BJ (cell line): Measurements from ENCODE around the gene SYNGR3. TPM values are rescaled to one million over a fixed set of nuclear protein-coding genes. Genes with fewer than 3 reads are reported as not detected.

ENCODE experiments used
- CTCF ChIA-PET: fragments of 350-600 bp; formaldehyde crosslinking; extraction: SDS; loops from one replicate; lab custom pipeline; 2021; ENCODE audit warnings: antibody characterized with exemption, inconsistent platforms; lab: Yijun Ruan, JAX
- POLR2A ChIA-PET: fragments of 300-600 bp; sonication (Branson Sonifier 250); formaldehyde crosslinking; extraction: SDS; loops from one replicate; lab custom pipeline; 2021; ENCODE audit warnings: antibody characterized with exemption; lab: Charles Lee
- DNase-seq: peaks from one replicate; pipeline ENCODE4 v3.0.0-alpha.2; 2011; ENCODE audit warnings: low read depth
- H3K27me3 ChIP-seq: 2 replicates; pipeline ENCODE4 v1.6.0; 2011; ENCODE audit warnings: low read length; ENCODE audit not compliant: control insufficient read depth, insufficient read depth
- H3K36me3 ChIP-seq: 2 replicates; pipeline ENCODE4 v1.5.1; 2011; ENCODE audit warnings: low read length; ENCODE audit not compliant: control insufficient read depth, insufficient read depth
- H3K4me3 ChIP-seq: 2 replicates; pipeline ENCODE4 v1.5.1; 2011; ENCODE audit warnings: low read depth, mild to moderate bottlenecking, control low read depth, low read length
- polyA plus RNA-seq: library from polyadenylated mRNA; depleted of rRNA; stranded (reverse); fragments of >200 nt; gene quantifications from 2 replicates; pipeline ENCODE4 v1.2.3, GENCODE V29; 2011; rRNA removed
- small RNA-seq: library from RNA; depleted of rRNA; stranded (forward); fragments of <200 nt; gene quantifications from one replicate; pipeline ENCODE3, GENCODE V24; 2012; ENCODE audit warnings: low replicate concordance, low read depth; ENCODE audit not compliant: insufficient read length
- TF ChIP-seq, protein P1 (sequence below): IDR thresholded peaks from 2 replicates; pipeline ENCODE4 v1.5.1; 2011; ENCODE audit warnings: low read depth, mild to moderate bottlenecking, control low read depth, inconsistent platforms, low read length, moderate library complexity; ENCODE audit not compliant: insufficient read depth

The SYNGR3 gene
- polyA plus RNA-seq, 1 experiment, result 3.3 TPM

DNA sequence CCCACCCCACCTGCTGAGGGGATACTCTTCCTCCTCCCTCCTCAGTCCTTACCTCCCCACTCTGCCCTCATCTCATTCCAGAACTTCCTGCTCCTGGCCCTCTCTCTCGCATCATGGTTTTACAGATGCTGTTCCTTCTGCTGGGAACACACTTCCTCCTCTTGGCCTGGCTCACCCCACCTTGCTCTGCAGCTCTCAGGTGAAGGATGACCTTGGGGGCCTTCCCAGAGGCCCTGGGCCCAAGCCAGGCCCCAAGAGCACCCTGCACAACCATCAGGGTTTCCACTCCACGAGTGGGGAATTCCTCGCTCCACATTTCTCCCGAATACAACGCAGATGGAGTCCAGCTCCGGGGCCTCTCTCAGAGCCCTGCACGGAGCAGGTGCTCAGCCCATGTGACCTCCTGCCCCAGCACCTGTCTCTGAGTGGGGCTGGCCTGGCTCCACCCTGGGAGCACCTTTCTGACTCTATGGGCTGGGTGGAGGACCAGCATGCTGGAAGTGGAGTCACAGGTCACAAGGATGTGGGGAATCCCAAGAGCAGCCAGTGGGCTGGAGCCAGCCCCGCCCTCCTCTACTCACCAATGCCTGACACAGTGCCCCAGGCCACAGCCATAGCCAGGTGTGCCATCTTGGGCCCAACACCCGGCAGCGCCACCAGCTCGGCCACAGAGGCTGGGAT, 53.4 kb downstream of the SYNGR3 start:
- peaks cover 8% of the 10 kb centered on the region for H3K36me3 ChIP-seq
- CTCF ChIA-PET, result no interaction called here
- POLR2A ChIA-PET, result no interaction called here
- no peaks in the 10 kb centered on the region for H3K27me3 ChIP-seq
- DNase-seq, result no peak
- no peak overlapping the region for H3K4me3 ChIP-seq
- TF ChIP-seq, protein P1, sequence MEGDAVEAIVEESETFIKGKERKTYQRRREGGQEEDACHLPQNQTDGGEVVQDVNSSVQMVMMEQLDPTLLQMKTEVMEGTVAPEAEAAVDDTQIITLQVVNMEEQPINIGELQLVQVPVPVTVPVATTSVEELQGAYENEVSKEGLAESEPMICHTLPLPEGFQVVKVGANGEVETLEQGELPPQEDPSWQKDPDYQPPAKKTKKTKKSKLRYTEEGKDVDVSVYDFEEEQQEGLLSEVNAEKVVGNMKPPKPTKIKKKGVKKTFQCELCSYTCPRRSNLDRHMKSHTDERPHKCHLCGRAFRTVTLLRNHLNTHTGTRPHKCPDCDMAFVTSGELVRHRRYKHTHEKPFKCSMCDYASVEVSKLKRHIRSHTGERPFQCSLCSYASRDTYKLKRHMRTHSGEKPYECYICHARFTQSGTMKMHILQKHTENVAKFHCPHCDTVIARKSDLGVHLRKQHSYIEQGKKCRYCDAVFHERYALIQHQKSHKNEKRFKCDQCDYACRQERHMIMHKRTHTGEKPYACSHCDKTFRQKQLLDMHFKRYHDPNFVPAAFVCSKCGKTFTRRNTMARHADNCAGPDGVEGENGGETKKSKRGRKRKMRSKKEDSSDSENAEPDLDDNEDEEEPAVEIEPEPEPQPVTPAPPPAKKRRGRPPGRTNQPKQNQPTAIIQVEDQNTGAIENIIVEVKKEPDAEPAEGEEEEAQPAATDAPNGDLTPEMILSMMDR, result no peak

Small RNA genes within 50 kb of the gene (small RNA-seq; reads per million reads assigned to genes)
- not detected for gene AC005363.2
- gene RN7SL219P, result not detected
- not detected for gene SNORA10
- gene SNORA64, result not detected

Other genes with a start within 250 kb of the SYNGR3 start
- gene NME3, start 218.4 kb upstream of the SYNGR3 start, polyA plus RNA-seq, result 20.3 and 34.3 TPM in 2 replicates
- gene EME2, start 217.2 kb upstream of the SYNGR3 start, polyA plus RNA-seq, result 2.9 and 4.0 TPM in 2 replicates
- gene MRPS34, start 216.8 kb upstream of the SYNGR3 start, polyA plus RNA-seq, result 64.2 and 69.6 TPM in 2 replicates
- gene SPSB3, start 207.4 kb upstream of the SYNGR3 start, polyA plus RNA-seq, result 15.0 and 36.5 TPM in 2 replicates
- gene NUBP2, start 207.0 kb upstream of the SYNGR3 start, polyA plus RNA-seq, result 27.9 and 38.0 TPM in 2 replicates
- not detected in 2 replicates for gene IGFALS, start 196.3 kb upstream of the SYNGR3 start, polyA plus RNA-seq
- gene HAGH, start 163.1 kb upstream of the SYNGR3 start, polyA plus RNA-seq, result 32.2 and 51.6 TPM in 2 replicates
- 52.5 and 53.1 TPM in 2 replicates for gene FAHD1, start 162.8 kb upstream of the SYNGR3 start, polyA plus RNA-seq
- 0.25 and 0.28 TPM in 2 replicates for gene MEIOB, start 117.8 kb upstream of the SYNGR3 start, polyA plus RNA-seq
- not detected in 2 replicates for gene HS3ST6, start 71.6 kb upstream of the SYNGR3 start, polyA plus RNA-seq
- 44.4 and 61.9 TPM in 2 replicates for gene MSRB1, start 46.8 kb upstream of the SYNGR3 start, polyA plus RNA-seq
- not detected in 2 replicates for gene RPL3L, start 35.3 kb upstream of the SYNGR3 start, polyA plus RNA-seq
- 155 and 183 TPM in 2 replicates for gene NDUFB10, start 30.4 kb upstream of the SYNGR3 start, polyA plus RNA-seq
- gene RPS2, start 25.1 kb upstream of the SYNGR3 start, polyA plus RNA-seq, result 3,098 and 4,041 TPM in 2 replicates
- not detected in 2 replicates for gene RNF151, start 23.1 kb upstream of the SYNGR3 start, polyA plus RNA-seq
- 16.5 and 33.1 TPM in 2 replicates for gene TBL3, start 17.9 kb upstream of the SYNGR3 start, polyA plus RNA-seq
- gene NOXO1, start 8.5 kb upstream of the SYNGR3 start, polyA plus RNA-seq, result 0.17 TPM in 1 of 2 replicates, not detected in the other
- gene GFER, start 5.8 kb upstream of the SYNGR3 start, polyA plus RNA-seq, result 14.6 and 19.8 TPM in 2 replicates
- gene ZNF598, start 19.9 kb downstream of the SYNGR3 start, polyA plus RNA-seq, result 14.4 and 23.0 TPM in 2 replicates
- 0.26 and 0.33 TPM in 2 replicates for gene NPW, start 29.8 kb downstream of the SYNGR3 start, polyA plus RNA-seq
- gene NHERF2, start 36.9 kb downstream of the SYNGR3 start, polyA plus RNA-seq, result 62.1 and 107 TPM in 2 replicates
- gene NTHL1, start 57.9 kb downstream of the SYNGR3 start, polyA plus RNA-seq, result 14.6 and 21.0 TPM in 2 replicates
- 30.5 and 66.3 TPM in 2 replicates for gene TSC2, start 58.0 kb downstream of the SYNGR3 start, polyA plus RNA-seq
- gene PKD1, start 145.9 kb downstream of the SYNGR3 start, polyA plus RNA-seq, result 40.1 and 76.1 TPM in 2 replicates
- gene RAB26, start 158.7 kb downstream of the SYNGR3 start, polyA plus RNA-seq, result 0.36 and 0.67 TPM in 2 replicates
- 37.0 and 68.1 TPM in 2 replicates for gene TRAF7, start 165.8 kb downstream of the SYNGR3 start, polyA plus RNA-seq
- 0.01 and 0.02 TPM in 2 replicates for gene CASKIN1, start 206.6 kb downstream of the SYNGR3 start, polyA plus RNA-seq
- gene MLST8, start 215.5 kb downstream of the SYNGR3 start, polyA plus RNA-seq, result 40.0 and 62.7 TPM in 2 replicates
- gene BRICD5, start 220.9 kb downstream of the SYNGR3 start, polyA plus RNA-seq, result 1.5 and 1.7 TPM in 2 replicates
- 6.1 and 7.7 TPM in 2 replicates for gene PGP, start 224.9 kb downstream of the SYNGR3 start, polyA plus RNA-seq
- 11.3 and 17.6 TPM in 2 replicates for gene E4F1, start 233.6 kb downstream of the SYNGR3 start, polyA plus RNA-seq
- 0.33 and 0.38 TPM in 2 replicates for gene DNASE1L2, start 246.5 kb downstream of the SYNGR3 start, polyA plus RNA-seq